HUES48 (cell line): ENCODE measurements around the gene COLEC12.

ENCODE experiments used
- H3K27ac ChIP-seq: one replicate; pipeline ENCODE4 v1.7.0; 2013; ENCODE audit warnings: low read depth, low read length, inconsistent platforms
- H3K27me3 ChIP-seq: 2 replicates; pipeline ENCODE4 v1.6.1; 2013; ENCODE audit warnings: mild to moderate bottlenecking, low read length; ENCODE audit not compliant: control insufficient read depth, insufficient read depth
- H3K36me3 ChIP-seq: 2 replicates; pipeline ENCODE4 v1.6.1; 2013; ENCODE audit warnings: low read length; ENCODE audit not compliant: control insufficient read depth, insufficient read depth
- H3K4me1 ChIP-seq: 2 replicates; pipeline ENCODE4 v1.6.1; 2013; ENCODE audit warnings: mild to moderate bottlenecking, low read length; ENCODE audit not compliant: control insufficient read depth, insufficient read depth
- H3K4me3 ChIP-seq: 2 replicates; pipeline ENCODE4 v1.5.1; 2013; ENCODE audit warnings: mild to moderate bottlenecking, low read depth, low read length
- H3K9ac ChIP-seq: 2 replicates; pipeline ENCODE4 v1.6.1; 2013; ENCODE audit warnings: mild to moderate bottlenecking, low read depth, low read length, moderate library complexity
- H3K9me3 ChIP-seq: 2 replicates; pipeline ENCODE4 v1.6.1; 2013; ENCODE audit warnings: low read length; ENCODE audit not compliant: control insufficient read depth, insufficient read depth

The COLEC12 gene

GRCh38 chr18:395456-396250, 104.8 kb downstream of the COLEC12 start:
- no peak overlapping the region for H3K9ac ChIP-seq
- no peaks in the 10 kb centered on the region for H3K4me1 ChIP-seq
- H3K27me3 ChIP-seq = no peaks in the 10 kb centered on the region
- no peak overlapping the region for H3K4me3 ChIP-seq
- no peaks in the 10 kb centered on the region for H3K9me3 ChIP-seq
- H3K27ac ChIP-seq = no peak overlapping the region
- H3K36me3 ChIP-seq = no peaks in the 10 kb centered on the region

- no peaks in the 10 kb centered on the region for H3K9me3 ChIP-seq
- H3K36me3 ChIP-seq = no peaks in the 10 kb centered on the region
- H3K27ac ChIP-seq = no peak overlapping the region
- H3K27me3 ChIP-seq = no peaks in the 10 kb centered on the region
- no peaks in the 10 kb centered on the region for H3K4me1 ChIP-seq
- H3K9ac ChIP-seq = no peak overlapping the region
- no peak overlapping the region for H3K4me3 ChIP-seq
Observed at GRCh38 chr18:394987-395362, 105.5 kb downstream of the COLEC12 start.

- no peak overlapping the region for H3K27ac ChIP-seq
- no peaks in the 10 kb centered on the region for H3K27me3 ChIP-seq
- H3K9ac ChIP-seq = no peak overlapping the region
- no peaks in the 10 kb centered on the region for H3K9me3 ChIP-seq
- H3K4me3 ChIP-seq = no peak overlapping the region
- H3K36me3 ChIP-seq = no peaks in the 10 kb centered on the region
- no peaks in the 10 kb centered on the region for H3K4me1 ChIP-seq
Observed at GRCh38 chr18:394262-394986, 106.1 kb downstream of the COLEC12 start.

DNA sequence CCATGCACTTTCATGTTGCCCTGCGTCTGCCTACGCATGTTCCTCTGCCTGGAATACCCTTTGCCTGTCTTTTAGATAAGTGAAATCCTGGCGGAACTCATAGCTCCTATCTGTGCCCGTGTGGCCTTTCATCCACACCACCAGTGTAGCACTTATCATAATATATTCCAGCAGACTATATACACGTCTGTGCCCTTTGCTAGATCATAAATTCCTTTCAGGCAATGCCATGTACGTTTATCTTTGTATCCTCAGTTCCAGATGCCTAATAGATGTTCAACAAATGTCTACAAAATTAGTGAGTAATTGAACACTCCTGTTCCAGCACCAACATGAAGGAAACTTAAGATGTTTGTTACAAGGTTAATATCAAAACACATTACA, 106.9 kb downstream of the COLEC12 start:
- no peak overlapping the region for H3K9ac ChIP-seq
- H3K27me3 ChIP-seq = no peaks in the 10 kb centered on the region
- H3K27ac ChIP-seq = no peak overlapping the region
- no peaks in the 10 kb centered on the region for H3K4me1 ChIP-seq
- no peak overlapping the region for H3K4me3 ChIP-seq
- H3K9me3 ChIP-seq = no peaks in the 10 kb centered on the region
- no peaks in the 10 kb centered on the region for H3K36me3 ChIP-seq

DNA sequence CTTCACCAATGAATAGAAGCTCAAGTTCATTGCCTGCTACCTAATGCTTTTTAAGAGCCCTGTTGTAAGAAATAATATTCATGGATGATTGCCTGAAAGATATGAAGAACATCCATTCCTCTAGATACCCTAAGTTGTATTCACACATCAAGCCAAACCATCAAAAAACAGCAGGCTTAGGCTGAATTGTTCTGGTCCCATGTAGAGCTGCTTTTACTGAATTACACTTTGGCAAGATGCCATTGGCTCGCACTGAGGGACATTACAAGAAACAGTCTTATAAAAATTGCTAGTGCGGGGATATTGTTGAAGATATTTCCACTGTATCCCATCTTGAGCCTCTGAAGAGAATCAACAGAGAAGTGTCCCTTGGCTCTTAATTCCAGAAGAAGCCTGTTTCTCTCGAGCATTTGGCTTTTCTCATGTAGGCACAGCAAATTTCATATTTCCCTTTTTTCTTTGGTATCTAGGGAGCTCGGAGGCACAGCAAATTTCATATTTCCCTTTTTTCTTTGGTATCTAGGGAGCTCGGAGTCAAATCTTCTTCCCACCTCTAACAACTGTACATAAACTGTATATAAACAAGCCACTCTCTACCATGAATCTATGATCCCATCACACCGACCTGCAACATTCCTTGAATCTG, 107.5 kb downstream of the COLEC12 start:
- Histone ChIP-seq H3K4me3 (no peak overlapping the region), H3K9me3 (no peaks in the 10 kb centered on the region), H3K36me3 (no peaks in the 10 kb centered on the region), H3K27me3 (no peaks in the 10 kb centered on the region), H3K27ac (no peak overlapping the region), H3K9ac (no peak overlapping the region), H3K4me1 (no peaks in the 10 kb centered on the region)

GRCh38 chr18:390741-391478, 109.6 kb downstream of the COLEC12 start:
- H3K27ac ChIP-seq = no peak overlapping the region
- H3K4me3 ChIP-seq = no peak overlapping the region
- no peak overlapping the region for H3K9ac ChIP-seq
- no peaks in the 10 kb centered on the region for H3K36me3 ChIP-seq
- no peaks in the 10 kb centered on the region for H3K27me3 ChIP-seq
- no peaks in the 10 kb centered on the region for H3K4me1 ChIP-seq
- no peaks in the 10 kb centered on the region for H3K9me3 ChIP-seq

DNA sequence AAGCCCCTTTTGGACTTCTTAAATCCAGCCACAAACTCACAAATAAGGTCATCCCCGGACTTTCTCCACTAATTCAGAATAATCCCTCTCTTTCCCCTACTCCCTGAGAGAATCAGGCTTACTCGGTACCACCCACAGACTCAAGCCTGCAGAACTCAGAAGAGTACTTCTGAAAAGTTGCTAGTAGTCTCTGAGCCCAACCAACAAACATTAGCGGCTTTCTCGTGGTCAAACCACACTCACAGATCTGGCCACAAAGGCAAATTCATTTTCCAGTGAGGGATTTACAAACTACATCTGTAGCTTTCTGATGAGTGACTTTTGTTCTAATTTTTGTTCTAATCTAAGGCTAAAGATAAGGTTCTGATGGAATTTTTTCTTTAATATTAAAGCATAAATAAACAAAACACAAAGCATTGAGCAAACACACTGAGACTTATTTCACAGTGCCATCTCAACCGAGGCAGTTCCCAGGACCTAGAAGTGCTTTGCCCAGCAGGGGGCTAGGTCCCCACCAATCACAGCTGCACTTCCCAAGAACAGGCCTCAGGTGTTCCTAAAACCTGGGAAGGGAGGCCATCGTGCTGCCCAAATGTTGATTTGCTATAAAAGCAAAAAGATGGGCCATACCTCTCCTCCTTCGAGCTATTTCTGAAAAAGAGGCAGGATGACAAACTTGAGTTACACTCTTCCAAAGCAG, 110.7 kb downstream of the COLEC12 start:
- H3K27me3 ChIP-seq = no peaks in the 10 kb centered on the region
- no peaks in the 10 kb centered on the region for H3K9me3 ChIP-seq
- no peaks in the 10 kb centered on the region for H3K36me3 ChIP-seq
- no peaks in the 10 kb centered on the region for H3K4me1 ChIP-seq
- no peak overlapping the region for H3K4me3 ChIP-seq
- no peak overlapping the region for H3K9ac ChIP-seq
- no peak overlapping the region for H3K27ac ChIP-seq

DNA sequence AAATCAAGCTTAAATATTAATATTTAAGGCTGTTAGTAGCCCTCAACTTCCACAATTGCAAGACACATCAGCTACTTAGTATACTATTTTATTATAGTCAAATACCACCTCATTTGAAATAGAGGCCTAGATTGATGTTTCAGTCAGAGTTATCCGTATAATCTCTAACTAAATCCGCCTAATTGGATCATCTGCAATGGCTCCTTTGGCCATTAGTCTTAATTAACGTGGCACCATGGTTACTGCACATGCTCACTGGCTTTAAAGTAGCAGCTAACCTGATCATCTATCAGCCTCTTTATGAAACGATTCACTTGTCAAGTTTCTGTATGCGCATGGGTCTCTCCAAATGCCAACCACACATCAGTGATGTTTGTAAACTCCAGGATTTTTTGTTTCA, 112.3 kb downstream of the COLEC12 start:
- Histone ChIP-seq H3K27ac (no peak overlapping the region), H3K4me1 (no peaks in the 10 kb centered on the region), H3K27me3 (no peaks in the 10 kb centered on the region), H3K9me3 (no peaks in the 10 kb centered on the region), H3K4me3 (no peak overlapping the region), H3K36me3 (no peaks in the 10 kb centered on the region), H3K9ac (no peak overlapping the region)

GRCh38 chr18:386994-387393, 113.5 kb downstream of the COLEC12 start:
- H3K27me3 ChIP-seq = no peaks in the 10 kb centered on the region
- H3K4me1 ChIP-seq = no peaks in the 10 kb centered on the region
- H3K27ac ChIP-seq = no peak overlapping the region
- H3K4me3 ChIP-seq = no peak overlapping the region
- H3K36me3 ChIP-seq = no peaks in the 10 kb centered on the region
- H3K9ac ChIP-seq = no peak overlapping the region
- H3K9me3 ChIP-seq = no peaks in the 10 kb centered on the region

DNA sequence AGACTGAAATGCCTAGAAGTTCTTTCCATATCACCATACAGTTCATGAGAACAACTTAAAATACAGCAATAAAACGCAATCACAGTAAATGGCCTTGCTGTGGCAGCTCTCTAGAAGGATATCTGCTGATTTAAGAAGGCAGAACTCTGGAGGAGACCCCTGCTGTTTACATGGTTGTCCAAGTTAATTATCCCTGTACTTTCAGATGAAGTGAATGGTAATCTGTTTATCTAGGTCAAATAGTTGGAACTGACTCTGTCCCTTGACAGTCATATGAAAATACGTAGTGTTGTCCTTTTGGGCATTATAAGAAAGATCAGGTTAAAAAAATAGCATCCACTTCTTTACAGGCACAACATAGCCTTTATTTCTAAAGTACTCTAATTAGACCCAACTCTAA, 115.6 kb downstream of the COLEC12 start:
- Histone ChIP-seq H3K27me3 (no peaks in the 10 kb centered on the region), H3K9ac (no peak overlapping the region), H3K36me3 (no peaks in the 10 kb centered on the region), H3K27ac (no peak overlapping the region), H3K9me3 (no peaks in the 10 kb centered on the region), H3K4me1 (no peaks in the 10 kb centered on the region), H3K4me3 (no peak overlapping the region)
